HEK293 (cell line): ENCODE data around the gene PEX7.

ENCODE experiments used
- CTCF ChIA-PET: fragments of 350-600 bp; formaldehyde crosslinking; extraction: SDS; loops from one replicate; lab custom pipeline; 2021; ENCODE audit warnings: antibody characterized with exemption; lab: Yijun Ruan, JAX
- POLR2A ChIA-PET: fragments of 300-600 bp; formaldehyde crosslinking; extraction: SDS; loops from one replicate; lab custom pipeline; 2020; ENCODE audit warnings: antibody characterized with exemption, inconsistent platforms; lab: Yijun Ruan, JAX
- H3K27ac ChIP-seq: fragments of 200-500 bp; sonication (Bioruptor generic); 2 replicates; pipeline ENCODE4 v1.5.1; 2014; ENCODE audit warnings: low read depth, low read length, control low read depth, inconsistent platforms; ENCODE audit errors: extremely low read depth
- H3K36me3 ChIP-seq, 2 experiments: fragments of 200-500 bp in 1 of 2; sonication (Bioruptor generic) in 1 of 2; 1 replicate in 1 of 2; 2 replicates in 1 of 2; pipeline ENCODE4 v1.5.1; 2014 to 2017; ENCODE audit warnings: inconsistent platforms in 2 of 2, low read length in 2 of 2; ENCODE audit not compliant: control insufficient read depth in 2 of 2, insufficient read depth in 1 of 2
- H3K4me1 ChIP-seq: fragments of 200-500 bp; sonication (Bioruptor generic); 2 replicates; pipeline ENCODE4 v1.5.1; 2014; ENCODE audit warnings: mild to moderate bottlenecking, low read length, inconsistent platforms; ENCODE audit not compliant: control insufficient read depth, insufficient read depth
- H3K4me3 ChIP-seq: 2 replicates; pipeline ENCODE4 v1.5.1; 2011; ENCODE audit warnings: low read depth, mild to moderate bottlenecking, control low read depth, low read length, moderate library complexity
- H3K9me3 ChIP-seq: fragments of 200-500 bp; sonication (Bioruptor generic); 2 replicates; pipeline ENCODE4 v1.5.1; 2014; ENCODE audit warnings: low read depth, low read length, inconsistent platforms; ENCODE audit not compliant: control insufficient read depth, insufficient read depth
- CTCF ChIP-seq: fragments of 450-650 bp; formaldehyde crosslinking; IDR thresholded peaks from 2 replicates; pipeline ENCODE4 v1.5.1; 2016; ENCODE audit warnings: missing biosample characterization, missing genetic modification characterization
- KLF8 ChIP-seq: fragments of 450-650 bp; formaldehyde crosslinking; IDR thresholded peaks from 2 replicates; pipeline ENCODE4 v1.5.1; 2016; ENCODE audit warnings: missing biosample characterization, missing genetic modification characterization
- OVOL3 ChIP-seq: fragments of 450-650 bp; formaldehyde crosslinking; IDR thresholded peaks from 2 replicates; pipeline ENCODE4 v1.5.1; 2016; ENCODE audit warnings: missing biosample characterization, missing genetic modification characterization
- PRDM10 ChIP-seq: fragments of 450-650 bp; formaldehyde crosslinking; IDR thresholded peaks from 2 replicates; pipeline ENCODE4 v1.5.1; 2016; ENCODE audit warnings: missing biosample characterization, missing genetic modification characterization
- SP7 ChIP-seq: fragments of 450-650 bp; formaldehyde crosslinking; IDR thresholded peaks from 2 replicates; pipeline ENCODE4 v1.5.1; 2016; ENCODE audit warnings: missing biosample characterization, missing genetic modification characterization
- ZBTB1 ChIP-seq: fragments of 450-650 bp; formaldehyde crosslinking; IDR thresholded peaks from 2 replicates; pipeline ENCODE4 v1.5.1; 2016; ENCODE audit warnings: missing biosample characterization, missing genetic modification characterization
- ZBTB48 ChIP-seq: fragments of 450-650 bp; formaldehyde crosslinking; IDR thresholded peaks from 2 replicates; pipeline ENCODE4 v1.5.1; 2016; ENCODE audit warnings: missing biosample characterization, missing genetic modification characterization
- ZBTB49 ChIP-seq: fragments of 450-650 bp; formaldehyde crosslinking; IDR thresholded peaks from 2 replicates; pipeline ENCODE4 v1.5.1; 2016; ENCODE audit warnings: missing biosample characterization, missing genetic modification characterization, low read depth
- ZFHX2 ChIP-seq: fragments of 450-650 bp; formaldehyde crosslinking; conservative IDR thresholded peaks from 2 replicates; pipeline ENCODE4 v1.5.1; 2016; ENCODE audit warnings: missing biosample characterization, missing genetic modification characterization
- ZNF112 ChIP-seq: fragments of 450-650 bp; formaldehyde crosslinking; IDR thresholded peaks from 2 replicates; pipeline ENCODE4 v1.5.0; 2017; ENCODE audit warnings: missing biosample characterization, missing genetic modification characterization
- ZNF174 ChIP-seq: fragments of 450-650 bp; formaldehyde crosslinking; IDR thresholded peaks from 2 replicates; pipeline ENCODE4 v1.5.0; 2017; ENCODE audit warnings: missing biosample characterization, mild to moderate bottlenecking, missing genetic modification characterization
- ZNF248 ChIP-seq: fragments of 450-650 bp; formaldehyde crosslinking; IDR thresholded peaks from 2 replicates; pipeline ENCODE4 v1.5.1; 2017; ENCODE audit warnings: missing biosample characterization, missing genetic modification characterization
- ZNF292 ChIP-seq: fragments of 450-650 bp; formaldehyde crosslinking; IDR thresholded peaks from 2 replicates; pipeline ENCODE4 v1.5.1; 2016; ENCODE audit warnings: low read depth, missing biosample characterization, missing genetic modification characterization, borderline replicate concordance
- ZNF335 ChIP-seq: fragments of 450-650 bp; formaldehyde crosslinking; conservative IDR thresholded peaks from 2 replicates; pipeline ENCODE4 v1.5.1; 2016; ENCODE audit warnings: missing biosample characterization, missing genetic modification characterization
- ZNF391 ChIP-seq: fragments of 450-650 bp; formaldehyde crosslinking; IDR thresholded peaks from 2 replicates; pipeline ENCODE4 v1.5.1; 2016; ENCODE audit warnings: low read depth, missing biosample characterization, missing genetic modification characterization, borderline replicate concordance
- ZNF404 ChIP-seq: fragments of 450-650 bp; formaldehyde crosslinking; IDR thresholded peaks from 2 replicates; pipeline ENCODE4 v1.5.1; 2017; ENCODE audit warnings: missing biosample characterization, missing genetic modification characterization
- ZNF416 ChIP-seq: fragments of 450-650 bp; formaldehyde crosslinking; IDR thresholded peaks from 2 replicates; pipeline ENCODE4 v1.5.1; 2016; ENCODE audit warnings: missing biosample characterization, missing genetic modification characterization
- ZNF501 ChIP-seq: fragments of 450-650 bp; formaldehyde crosslinking; IDR thresholded peaks from 2 replicates; pipeline ENCODE4 v1.5.1; 2016; ENCODE audit warnings: missing biosample characterization, missing genetic modification characterization
- ZNF514 ChIP-seq: fragments of 450-650 bp; formaldehyde crosslinking; IDR thresholded peaks from 2 replicates; pipeline ENCODE4 v1.5.1; 2016; ENCODE audit warnings: missing biosample characterization, missing genetic modification characterization
- ZNF544 ChIP-seq: fragments of 450-650 bp; formaldehyde crosslinking; IDR thresholded peaks from 2 replicates; pipeline ENCODE4 v1.5.0; 2017; ENCODE audit warnings: missing biosample characterization, missing genetic modification characterization
- ZNF561 ChIP-seq: fragments of 450-650 bp; IDR thresholded peaks from 2 replicates; pipeline ENCODE4 v1.5.1; 2018; ENCODE audit warnings: missing biosample characterization, missing genetic modification characterization, borderline replicate concordance
- ZNF600 ChIP-seq: fragments of 450-650 bp; formaldehyde crosslinking; IDR thresholded peaks from 2 replicates; pipeline ENCODE4 v1.5.1; 2016; ENCODE audit warnings: missing biosample characterization, missing genetic modification characterization
- ZNF610 ChIP-seq: fragments of 450-650 bp; formaldehyde crosslinking; IDR thresholded peaks from 2 replicates; pipeline ENCODE4 v1.5.1; 2016; ENCODE audit warnings: missing biosample characterization, missing genetic modification characterization, borderline replicate concordance
- ZNF654 ChIP-seq: fragments of 450-650 bp; formaldehyde crosslinking; IDR thresholded peaks from 2 replicates; pipeline ENCODE4 v1.5.1; 2016; ENCODE audit warnings: low read depth, missing biosample characterization, missing genetic modification characterization
- ZNF660 ChIP-seq: fragments of 450-650 bp; IDR thresholded peaks from 2 replicates; pipeline ENCODE4 v1.5.1; 2018; ENCODE audit warnings: missing biosample characterization, mild to moderate bottlenecking, missing genetic modification characterization
- ZNF704 ChIP-seq: fragments of 450-650 bp; formaldehyde crosslinking; IDR thresholded peaks from 2 replicates; pipeline ENCODE4 v1.5.1; 2016; ENCODE audit warnings: missing biosample characterization, missing genetic modification characterization
- ZNF785 ChIP-seq: fragments of 450-650 bp; formaldehyde crosslinking; IDR thresholded peaks from 2 replicates; pipeline ENCODE4 v1.5.1; 2016; ENCODE audit warnings: missing biosample characterization, missing genetic modification characterization
- ZSCAN23 ChIP-seq: fragments of 450-650 bp; formaldehyde crosslinking; IDR thresholded peaks from 2 replicates; pipeline ENCODE4 v1.5.1; 2016; ENCODE audit warnings: missing biosample characterization, missing genetic modification characterization
- ZXDB ChIP-seq: fragments of 450-650 bp; formaldehyde crosslinking; IDR thresholded peaks from 2 replicates; pipeline ENCODE4 v1.5.1; 2016; ENCODE audit warnings: missing biosample characterization, missing genetic modification characterization

Gene PEX7

GRCh38 chr6:136927292-136927691 is 104.9 kb downstream of the PEX7 start:
- TF ChIP-seq PRDM10 (tag by site-specific recombination) (peak; percentile 76), SP7 (no peak), ZNF248 (tag by site-specific recombination) (no peak), OVOL3 (tag by site-specific recombination) (no peak), ZNF561 (tag by site-specific recombination) (no peak), ZNF660 (no peak), ZSCAN23 (tag by site-specific recombination) (no peak), ZNF335 (tag by site-specific recombination) (no peak), ZNF785 (tag by site-specific recombination) (no peak), ZNF544 (no peak), ZNF404 (tag by site-specific recombination) (no peak), ZNF514 (no peak), KLF8 (tag by site-specific recombination) (no peak), ZNF654 (tag by site-specific recombination) (peak; percentile 75), CTCF (tag by site-specific recombination) (peak; percentile 50), ZFHX2 (tag by site-specific recombination) (no peak)
- POLR2A ChIA-PET, result no interaction called here
- Histone ChIP-seq H3K9me3 (no peaks in the 10 kb centered on the region), H3K4me3 (no peak overlapping the region), H3K36me3 (no peaks in the 10 kb centered on the region), H3K27ac (no peak overlapping the region), H3K4me1 (no peaks in the 10 kb centered on the region)
- CTCF ChIA-PET, result interaction anchor here (0.7 to 1.6 kb wide), 5 partner anchors 14 to 285 kb away, joined by 3 to 6 read pairs (median 3); no protein-coding TSS in a partner anchor

- ChIA-PET CTCF (interaction anchor here (2.8 kb wide), 1 partner anchor 85 kb away, joined by 8 read pairs; no protein-coding TSS in a partner anchor), POLR2A (no interaction called here)
- H3K9me3 ChIP-seq, result no peaks in the 10 kb centered on the region
- no peak overlapping the region for H3K4me3 ChIP-seq
- H3K27ac ChIP-seq, result no peak overlapping the region
- H3K36me3 ChIP-seq, result no peaks in the 10 kb centered on the region
- no peaks in the 10 kb centered on the region for H3K4me1 ChIP-seq
- no peak for TF ChIP-seq ZBTB1 (tag by site-specific recombination)
- no peak for TF ChIP-seq ZXDB (tag by site-specific recombination)
- TF ChIP-seq ZNF292 (tag by site-specific recombination), result no peak
- no peak for TF ChIP-seq ZNF391
- no peak for TF ChIP-seq ZNF704 (tag by site-specific recombination)
- no peak for TF ChIP-seq ZBTB49
- no peak for TF ChIP-seq ZNF416 (tag by site-specific recombination)
- TF ChIP-seq ZNF112 (tag by site-specific recombination), result no peak
- TF ChIP-seq ZBTB48 (tag by site-specific recombination), result no peak
- no peak for TF ChIP-seq ZNF610 (tag by site-specific recombination)
- no peak for TF ChIP-seq ZNF501 (tag by site-specific recombination)
- TF ChIP-seq ZNF174 (tag by site-specific recombination), result no peak
- TF ChIP-seq ZNF600 (tag by site-specific recombination), result no peak
Measured at GRCh38 chr6:136930528-136930927, 108.1 kb downstream of the PEX7 start.
